SK-N-SH treated with all-trans-retinoic acid at 6 μM for 48 hours (cell line): ENCODE results near the gene RELT.

Source experiments
- ATAC-seq: fragments of 200-7000 bp; cut with Tn5 transposase; 3 replicates; pipeline ENCODE4 v1.9.1; 2020; ENCODE audit warnings: mild to moderate bottlenecking, moderate library complexity
- ARNTL ChIP-seq: fragments of 450-650 bp; formaldehyde crosslinking; IDR thresholded peaks from 2 replicates; pipeline ENCODE4 v1.5.0; 2020; ENCODE audit warnings: low read depth, mild to moderate bottlenecking, moderate library complexity, borderline replicate concordance
- BACH2 ChIP-seq: fragments of 250-450 bp; sonication (Bioruptor Pico); IDR thresholded peaks from 2 replicates; pipeline ENCODE4 v1.9.0; 2021; ENCODE audit warnings: mild to moderate bottlenecking, borderline replicate concordance
- CREB5 ChIP-seq: fragments of 250-450 bp; sonication (Bioruptor Pico); IDR thresholded peaks from 2 replicates; pipeline ENCODE4 v1.5.1; 2020; ENCODE audit warnings: low read depth, mild to moderate bottlenecking, moderate library complexity
- CSDC2 ChIP-seq: fragments of 250-450 bp; sonication (Bioruptor Pico); IDR thresholded peaks from 2 replicates; pipeline ENCODE4 v1.5.0; 2020; ENCODE audit warnings: mild to moderate bottlenecking, moderate library complexity
- CSRNP3 ChIP-seq: fragments of 250-450 bp; sonication (Bioruptor Pico); IDR thresholded peaks from 2 replicates; pipeline ENCODE4 v1.5.1; 2021; ENCODE audit warnings: mild to moderate bottlenecking, moderate library complexity
- ESRRG ChIP-seq: fragments of 250-450 bp; sonication (Bioruptor Pico); IDR thresholded peaks from 2 replicates; pipeline ENCODE4 v1.6.1; 2021; ENCODE audit warnings: mild to moderate bottlenecking
- GLIS3 ChIP-seq: fragments of 250-450 bp; sonication (Bioruptor Pico); IDR thresholded peaks from 2 replicates; pipeline ENCODE4 v1.5.0; 2020; ENCODE audit warnings: mild to moderate bottlenecking, moderate library complexity
- OSR1 ChIP-seq: fragments of 250-450 bp; sonication (Bioruptor Pico); IDR thresholded peaks from 2 replicates; pipeline ENCODE4 v1.8.0; 2022; ENCODE audit warnings: moderate library complexity, mild to moderate bottlenecking, inconsistent platforms
- PATZ1 ChIP-seq: fragments of 250-450 bp; sonication (Bioruptor Pico); IDR thresholded peaks from 2 replicates; pipeline ENCODE4 v1.8.0; 2020; ENCODE audit warnings: mild to moderate bottlenecking, moderate library complexity, borderline replicate concordance
- PPARA ChIP-seq: fragments of 250-450 bp; sonication (Bioruptor Pico); IDR thresholded peaks from 2 replicates; pipeline ENCODE4 v1.5.0; 2020; ENCODE audit warnings: mild to moderate bottlenecking, borderline replicate concordance
- RARB ChIP-seq: fragments of 250-450 bp; sonication (Bioruptor Pico); IDR thresholded peaks from 2 replicates; pipeline ENCODE4 v1.8.0; 2021; ENCODE audit warnings: mild to moderate bottlenecking, moderate library complexity
- SNAI2 ChIP-seq: fragments of 250-450 bp; sonication (Bioruptor Pico); IDR thresholded peaks from 2 replicates; pipeline ENCODE4 v1.5.0; 2020; ENCODE audit warnings: mild to moderate bottlenecking, moderate library complexity
- TCF4 ChIP-seq: fragments of 250-450 bp; sonication (Bioruptor Pico); IDR thresholded peaks from 2 replicates; pipeline ENCODE4 v1.8.0; 2021; ENCODE audit warnings: mild to moderate bottlenecking, moderate library complexity, borderline replicate concordance
- TOX ChIP-seq: fragments of 250-450 bp; sonication (Bioruptor Pico); IDR thresholded peaks from 2 replicates; pipeline ENCODE4 v1.8.0; 2021; ENCODE audit warnings: mild to moderate bottlenecking, moderate library complexity, borderline replicate concordance
- TSHZ2 ChIP-seq: fragments of 250-450 bp; sonication (Bioruptor Pico); IDR thresholded peaks from 2 replicates; pipeline ENCODE4 v1.5.0; 2020; ENCODE audit warnings: mild to moderate bottlenecking, moderate library complexity
- ZC3H10 ChIP-seq: fragments of 250-450 bp; sonication (Bioruptor Pico); IDR thresholded peaks from 2 replicates; pipeline ENCODE4 v1.5.1; 2021; ENCODE audit warnings: mild to moderate bottlenecking, moderate library complexity
- ZFP3 ChIP-seq: fragments of 250-450 bp; sonication (Bioruptor Pico); IDR thresholded peaks from 2 replicates; pipeline ENCODE4 v1.5.0; 2020; ENCODE audit warnings: mild to moderate bottlenecking, moderate library complexity
- ZFP30 ChIP-seq: fragments of 450-650 bp; formaldehyde crosslinking; IDR thresholded peaks from 2 replicates; pipeline ENCODE4 v1.5.0; 2022; ENCODE audit warnings: mild to moderate bottlenecking, moderate library complexity
- ZNF565 ChIP-seq: fragments of 450-650 bp; formaldehyde crosslinking; conservative IDR thresholded peaks from 2 replicates; pipeline ENCODE4 v1.5.0; 2020; ENCODE audit warnings: low read depth, mild to moderate bottlenecking, moderate library complexity
- ZNF70 ChIP-seq: fragments of 450-650 bp; formaldehyde crosslinking; IDR thresholded peaks from 2 replicates; pipeline ENCODE4 v1.5.0; 2020; ENCODE audit warnings: mild to moderate bottlenecking, moderate library complexity
- ZNF8 ChIP-seq: fragments of 450-650 bp; formaldehyde crosslinking; IDR thresholded peaks from 2 replicates; pipeline ENCODE4 v1.5.0; 2020; ENCODE audit warnings: mild to moderate bottlenecking, moderate library complexity

RELT gene

GRCh38 chr11:73399159-73399590, 23.0 kb downstream of the RELT start:
- TF ChIP-seq GLIS3 (CRISPR knock-in tag) (no peak), OSR1 (CRISPR knock-in tag) (no peak), PATZ1 (CRISPR knock-in tag) (no peak), TOX (CRISPR knock-in tag) (no peak), RARB (CRISPR knock-in tag) (no peak), PPARA (CRISPR knock-in tag) (no peak), ARNTL (CRISPR knock-in tag) (no peak), SNAI2 (CRISPR knock-in tag) (no peak), ZFP3 (no peak), CSDC2 (CRISPR knock-in tag) (no peak), TCF4 (no peak), ZNF565 (CRISPR knock-in tag) (no peak), CSRNP3 (CRISPR knock-in tag) (no peak), ZNF8 (CRISPR knock-in tag) (no peak)
- ATAC-seq: no peak

- ATAC-seq: no peak
These were observed 23.4 kb downstream of the RELT start for GRCh38 chr11:73399636-73400035.

More at GRCh38 chr11:73399636-73400035, 23.4 kb downstream of the RELT start:
- TF ChIP-seq CREB5 (CRISPR knock-in tag) (no peak), TSHZ2 (no peak), OSR1 (CRISPR knock-in tag) (no peak), BACH2 (no peak), ESRRG (CRISPR knock-in tag) (no peak), PPARA (CRISPR knock-in tag) (no peak), ZFP30 (CRISPR knock-in tag) (no peak), CSRNP3 (CRISPR knock-in tag) (no peak), TOX (CRISPR knock-in tag) (no peak), ZNF8 (CRISPR knock-in tag) (no peak), ZNF70 (CRISPR knock-in tag) (no peak), RARB (CRISPR knock-in tag) (no peak), ZC3H10 (CRISPR knock-in tag) (no peak), GLIS3 (CRISPR knock-in tag) (no peak)
